Peyer's patch (tissue), 4 donors: ENCODE results near the gene C4orf50.

Source experiments
- CTCF ChIP-seq, 6 experiments: fragments of 450-650 bp in 4 of 6; fragments of 200-600 bp in 2 of 6; sonication (generic) in 1 of 6; IDR thresholded peaks; one replicate each; pipeline ENCODE4 v1.5.1; 2017 to 2019; ENCODE audit warnings: antibody characterized with exemption in 6 of 6, mild to moderate bottlenecking in 3 of 6, moderate library complexity in 1 of 6
- POLR2A ChIP-seq, 2 donors: fragments of 450-650 bp; IDR thresholded peaks; one replicate each; pipeline ENCODE4 v1.5.1; 2017; ENCODE audit warnings: antibody characterized with exemption in 2 of 2, mild to moderate bottlenecking in 2 of 2, moderate library complexity in 2 of 2

- no peak for TF ChIP-seq CTCF (IDR thresholded peaks at IDR 0.05)
- no peak for TF ChIP-seq POLR2A (IDR thresholded peaks at IDR 0.05)
Measured at GRCh38 chr4:6065166-6065565, 46.9 kb upstream of the C4orf50 start.
